ENCODE data around the gene XYLT2. TPM values are rescaled to one million over a fixed set of nuclear protein-coding genes. Genes with fewer than 3 reads are reported as not detected.

XYLT2 gene
- total RNA-seq, 1 experiment from 2014 or later: 26.4 TPM

DNA sequence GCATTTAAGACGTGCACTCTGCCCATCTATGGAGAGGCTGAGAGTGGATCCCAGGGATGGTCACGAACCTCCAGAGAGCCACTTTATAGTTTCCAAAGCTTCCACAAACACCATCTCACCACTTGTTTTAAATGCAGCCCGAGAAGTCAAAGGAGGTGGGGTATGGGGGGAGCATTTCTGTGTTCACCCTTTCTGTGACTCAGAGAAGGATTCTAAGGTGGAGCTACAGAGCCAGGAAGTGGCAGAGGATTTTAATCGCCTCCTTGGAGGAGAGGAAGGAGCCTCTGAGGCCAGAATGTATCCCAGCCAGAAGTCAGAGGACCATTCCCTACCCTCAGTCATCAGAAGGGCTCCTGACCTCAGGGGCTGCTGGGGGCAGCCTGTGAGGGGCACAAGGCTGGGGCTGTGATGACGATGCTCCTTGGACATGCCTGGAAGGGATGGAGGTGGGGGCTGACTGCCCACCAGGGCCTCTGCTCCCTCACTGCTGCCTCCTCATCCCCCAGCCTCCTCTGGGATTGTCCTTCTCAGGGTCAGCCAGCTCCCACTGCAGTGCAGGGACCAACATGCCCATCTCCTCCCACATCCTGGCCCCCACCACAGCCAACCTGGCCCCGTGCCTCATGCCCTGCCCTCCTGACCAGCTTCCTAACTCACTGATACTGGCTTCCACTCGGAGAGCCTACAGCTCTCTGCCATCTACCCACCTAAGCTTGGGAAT is 2.8 kb downstream of the XYLT2 start:
- no peak overlapping the region; the same call in 1 of the 2 replicates for H3K14ac ChIP-seq (ENCODE audit: insufficient read depth, low read length)
- peak; percentile 23 for DNase-seq
- peaks cover 15% of the 10 kb centered on the region for H3K27me3 Mint-ChIP-seq (ENCODE audit: low read depth)
- H2AFZ ChIP-seq (ENCODE audit: low read length): no peak overlapping the region
- no peak overlapping the region for H3T11ph ChIP-seq (ENCODE audit: low read length)
- no peak overlapping the region for H3K27ac ChIP-seq (ENCODE audit: insufficient read length, low read depth, low read length)
- no CpG with 5 or more reads among the region's 7 CpGs for WGBS (ENCODE audit: extremely low coverage, insufficient read length, low lambda C conversion rate)
- H4K5ac ChIP-seq (ENCODE audit: insufficient read length, low read depth, low read length): no peak overlapping the region
- H3K27ac Mint-ChIP-seq: peak overlapping the region in 1 of 3 experiments; percentile 10; a peak in 1 of 7 replicates
- peaks cover 27 to 30% of the 10 kb centered on the region in 2 experiments for H3K4me1 Mint-ChIP-seq
- H3K56ac ChIP-seq (ENCODE audit: insufficient read length, low read depth, low read length): no peak overlapping the region
- no peak overlapping the region for H2BK15ac ChIP-seq (ENCODE audit: low read depth, low read length)
- H2BK12ac ChIP-seq (ENCODE audit: insufficient read length, low read depth, low read length): no peak overlapping the region
- TF ChIP-seq, protein P1, sequence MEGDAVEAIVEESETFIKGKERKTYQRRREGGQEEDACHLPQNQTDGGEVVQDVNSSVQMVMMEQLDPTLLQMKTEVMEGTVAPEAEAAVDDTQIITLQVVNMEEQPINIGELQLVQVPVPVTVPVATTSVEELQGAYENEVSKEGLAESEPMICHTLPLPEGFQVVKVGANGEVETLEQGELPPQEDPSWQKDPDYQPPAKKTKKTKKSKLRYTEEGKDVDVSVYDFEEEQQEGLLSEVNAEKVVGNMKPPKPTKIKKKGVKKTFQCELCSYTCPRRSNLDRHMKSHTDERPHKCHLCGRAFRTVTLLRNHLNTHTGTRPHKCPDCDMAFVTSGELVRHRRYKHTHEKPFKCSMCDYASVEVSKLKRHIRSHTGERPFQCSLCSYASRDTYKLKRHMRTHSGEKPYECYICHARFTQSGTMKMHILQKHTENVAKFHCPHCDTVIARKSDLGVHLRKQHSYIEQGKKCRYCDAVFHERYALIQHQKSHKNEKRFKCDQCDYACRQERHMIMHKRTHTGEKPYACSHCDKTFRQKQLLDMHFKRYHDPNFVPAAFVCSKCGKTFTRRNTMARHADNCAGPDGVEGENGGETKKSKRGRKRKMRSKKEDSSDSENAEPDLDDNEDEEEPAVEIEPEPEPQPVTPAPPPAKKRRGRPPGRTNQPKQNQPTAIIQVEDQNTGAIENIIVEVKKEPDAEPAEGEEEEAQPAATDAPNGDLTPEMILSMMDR (conservative IDR thresholded peaks at IDR 0.05): no peak
- no peaks in the 10 kb centered on the region for H3K79me2 ChIP-seq (ENCODE audit: insufficient read depth, low read length)
- H4K20me1 ChIP-seq (ENCODE audit: control insufficient read depth, insufficient read depth, insufficient read length): no peaks in the 10 kb centered on the region
- H3K79me1 ChIP-seq (ENCODE audit: insufficient read depth, low read depth, low read length, poor library complexity, severe bottlenecking): no peaks in the 10 kb centered on the region
- H4K8ac ChIP-seq (replicated peaks; ENCODE audit: insufficient read length, low read depth, low read length): no peak overlapping the region
- no peaks in the 10 kb centered on the region; the same call in 1 of the 2 replicates for H3K27me3 ChIP-seq (ENCODE audit: insufficient read depth, low read length)
- no peak overlapping the region for H3K9ac ChIP-seq (ENCODE audit: extremely low read depth, insufficient read length, low read length)
- no peak overlapping the region for H3K23ac ChIP-seq (ENCODE audit: insufficient read length, low read depth, low read length)
- H3K23me2 ChIP-seq (ENCODE audit: insufficient read length, low read depth, low read length, poor library complexity, severe bottlenecking): peaks cover 9% of the 10 kb centered on the region
- no peak overlapping the region for H2BK5ac ChIP-seq (ENCODE audit: insufficient read length, low read length)
- no peak overlapping the region for H4K91ac ChIP-seq (ENCODE audit: insufficient read length, low read depth, low read length)
- H3K18ac ChIP-seq (ENCODE audit: insufficient read length, low read depth, low read length): no peak overlapping the region
- peaks cover 9 to 14% (median 11%) of the 10 kb centered on the region in 3 experiments; a peak in 5 of 7 replicates for H3K36me3 Mint-ChIP-seq (ENCODE audit: insufficient read depth in 1 of 3, low read depth in 3 of 3)
- H3K4me1 ChIP-seq (ENCODE audit: insufficient read depth, low read length): peaks cover 2% of the 10 kb centered on the region; the same call in 1 of the 2 replicates
- H2AK5ac ChIP-seq (ENCODE audit: insufficient read length, low read length): no peak overlapping the region
- H2BK20ac ChIP-seq (ENCODE audit: low read depth, low read length, poor library complexity, severe bottlenecking): no peak overlapping the region
- no peak overlapping the region for H3K4me2 ChIP-seq (ENCODE audit: insufficient read depth, insufficient read length, low read length)
- H2BK120ac ChIP-seq (ENCODE audit: low read depth, low read length, poor library complexity, severe bottlenecking): no peak overlapping the region
- H3K9me3 ChIP-seq (ENCODE audit: control insufficient read depth, low read depth, low read length): no peaks in the 10 kb centered on the region
- H3K4ac ChIP-seq (ENCODE audit: low read depth, low read length): no peak overlapping the region
- H3K9me3 Mint-ChIP-seq: no peaks in the 10 kb centered on the region; a peak in 1 of 5 replicates
- H3K4me3 Mint-ChIP-seq: peak overlapping the region in 1 of 2 experiments; percentile 43; a peak in 2 of 5 replicates
